IMR-90 (cell line): ENCODE data around the gene ZNF608. TPM values are rescaled to one million over a fixed set of nuclear protein-coding genes. Genes with fewer than 3 reads are reported as not detected.

Experiments used
- ATAC-seq: fragments of 200-7000 bp; cut with Tn5 transposase; 2 replicates; pipeline ENCODE4 v1.9.1; 2020; ENCODE audit warnings: low read depth, mild to moderate bottlenecking, moderate library complexity
- BruUV-seq: library from RNA; stranded (reverse); fragments of 400-500 nt; replicated peaks from 2 replicates; lab custom pipeline; 2021; lab: Mats Ljungman, UMichigan
- CTCF ChIA-PET: fragments of 300-600 bp; formaldehyde crosslinking; extraction: SDS; loops from one replicate; lab custom pipeline; 2021; ENCODE audit warnings: antibody characterized with exemption; lab: Yijun Ruan, JAX
- POLR2A ChIA-PET: fragments of 300-600 bp; sonication (Branson Sonifier 250); formaldehyde crosslinking; loops from one replicate; lab custom pipeline; 2022; ENCODE audit warnings: antibody characterized with exemption; ENCODE audit not compliant: unreplicated experiment; lab: Charles Lee
- DNase-seq: peaks from one replicate; pipeline ENCODE4 v3.0.0; 2013
- H2AFZ ChIP-seq: replicated peaks from 2 replicates; pipeline ENCODE3; 2013; ENCODE audit warnings: low read length, mild to moderate bottlenecking; ENCODE audit not compliant: poor library complexity
- H2AK5ac ChIP-seq: 2 replicates; pipeline ENCODE4 v1.6.1; 2013; ENCODE audit warnings: low read depth, low read length, inconsistent platforms
- H2AK9ac ChIP-seq: replicated peaks from 2 replicates; pipeline ENCODE3; 2013; ENCODE audit warnings: mild to moderate bottlenecking, low read depth, low read length, moderate library complexity; ENCODE audit not compliant: poor library complexity
- H2BK120ac ChIP-seq: 2 replicates; pipeline ENCODE4 v1.6.1; 2013; ENCODE audit warnings: low read depth, low read length, inconsistent platforms
- H2BK15ac ChIP-seq: 3 replicates; pipeline ENCODE4 v1.6.1; 2013; ENCODE audit warnings: low read depth, low read length, inconsistent platforms
- H2BK20ac ChIP-seq: 2 replicates; pipeline ENCODE4 v1.6.1; 2013; ENCODE audit warnings: low read depth, mild to moderate bottlenecking, inconsistent platforms, low read length, moderate library complexity
- H2BK5ac ChIP-seq: 2 replicates; pipeline ENCODE4 v1.6.1; 2013; ENCODE audit warnings: mild to moderate bottlenecking, low read depth, low read length, inconsistent platforms; ENCODE audit not compliant: poor library complexity, severe bottlenecking
- H3K14ac ChIP-seq: replicated peaks from 2 replicates; pipeline ENCODE4 v1.6.1; 2013; ENCODE audit warnings: low read depth, low read length, inconsistent platforms
- H3K18ac ChIP-seq: 2 replicates; pipeline ENCODE4 v1.6.1; 2013; ENCODE audit warnings: low read depth, low read length, control low read depth
- H3K23ac ChIP-seq: 2 replicates; pipeline ENCODE4 v1.6.1; 2013; ENCODE audit warnings: low read depth, low read length, inconsistent platforms
- H3K27ac ChIP-seq: 2 replicates; pipeline ENCODE4 v1.5.1; 2013; ENCODE audit warnings: mild to moderate bottlenecking, control low read depth, low read length; ENCODE audit not compliant: insufficient read depth
- H3K27me3 ChIP-seq: 2 replicates; pipeline ENCODE4 v1.6.1; 2013; ENCODE audit warnings: low read length; ENCODE audit not compliant: control insufficient read depth, insufficient read depth
- H3K36me3 ChIP-seq: 2 replicates; pipeline ENCODE4 v1.6.1; 2013; ENCODE audit warnings: low read length, mixed read lengths; ENCODE audit not compliant: control insufficient read depth, insufficient read depth
- H3K4ac ChIP-seq: 2 replicates; pipeline ENCODE4 v1.6.1; 2013; ENCODE audit warnings: low read depth, low read length, inconsistent platforms
- H3K4me1 ChIP-seq: 2 replicates; pipeline ENCODE4 v1.6.1; 2013; ENCODE audit warnings: low read length, mixed read lengths; ENCODE audit not compliant: control insufficient read depth, insufficient read depth
- H3K4me2 ChIP-seq: 2 replicates; pipeline ENCODE4 v1.6.1; 2013; ENCODE audit warnings: low read depth, mild to moderate bottlenecking, control low read depth, low read length, moderate library complexity
- H3K4me3 ChIP-seq: 2 replicates; pipeline ENCODE4 v1.5.1; 2013; ENCODE audit warnings: low read depth, mild to moderate bottlenecking, control low read depth, low read length, moderate library complexity; ENCODE audit not compliant: insufficient read depth
- H3K56ac ChIP-seq: 2 replicates; pipeline ENCODE4 v1.6.1; 2013; ENCODE audit warnings: low read length, inconsistent platforms; ENCODE audit not compliant: insufficient read depth; ENCODE audit errors: extremely low read depth
- H3K79me1 ChIP-seq, 2 experiments: 2 replicates each; pipeline ENCODE4 v1.6.1; 2013; ENCODE audit warnings: low read length in 2 of 2, inconsistent platforms in 1 of 2, low read depth in 1 of 2
- H3K9ac ChIP-seq: 2 replicates; pipeline ENCODE4 v1.6.1; 2013; ENCODE audit warnings: low read depth, low read length, control low read depth
- H3K9me1 ChIP-seq: 2 replicates; pipeline ENCODE4 v1.6.1; 2013; ENCODE audit warnings: low read length, inconsistent platforms; ENCODE audit not compliant: insufficient read depth
- H3K9me3 ChIP-seq: 2 replicates; pipeline ENCODE4 v1.6.1; 2013; ENCODE audit warnings: low read length; ENCODE audit not compliant: control insufficient read depth, insufficient read depth
- H4K20me1 ChIP-seq: 2 replicates; pipeline ENCODE4 v1.6.1; 2013; ENCODE audit warnings: low read length, inconsistent platforms; ENCODE audit not compliant: insufficient read depth
- H4K5ac ChIP-seq: 2 replicates; pipeline ENCODE4 v1.6.1; 2013; ENCODE audit warnings: mild to moderate bottlenecking, low read depth, low read length, control low read depth
- H4K8ac ChIP-seq, 2 experiments: 2 replicates each; pipeline ENCODE4 v1.6.1; 2013; ENCODE audit warnings: low read depth in 2 of 2, low read length in 2 of 2, control low read depth in 1 of 2, inconsistent platforms in 1 of 2
- H4K91ac ChIP-seq: 2 replicates; pipeline ENCODE4 v1.6.1; 2013; ENCODE audit warnings: low read depth, low read length, inconsistent platforms; ENCODE audit not compliant: insufficient read depth
- CEBPB ChIP-seq: IDR thresholded peaks from 2 replicates; pipeline ENCODE4 v1.6.1; 2012; ENCODE audit warnings: low read depth, low read length, improper control_type of control experiment
- FOS ChIP-seq: fragments of 150-350 bp; IDR thresholded peaks from 2 replicates; pipeline ENCODE4 v1.6.1; 2016; ENCODE audit warnings: low read depth, low read length
- MXI1 ChIP-seq: IDR thresholded peaks from 2 replicates; pipeline ENCODE4 v1.6.1; 2012; ENCODE audit warnings: low read depth, mild to moderate bottlenecking, low read length, moderate library complexity, borderline replicate concordance
- NFE2L2 ChIP-seq: fragments of 150-350 bp; IDR thresholded peaks from 2 replicates; pipeline ENCODE4 v1.6.1; 2016; ENCODE audit warnings: low read depth, mild to moderate bottlenecking, low read length
- POLR2A ChIP-seq: IDR thresholded peaks from 2 replicates; pipeline ENCODE4 v1.6.1; 2012; ENCODE audit warnings: mild to moderate bottlenecking, low read depth, low read length
- RAD21 ChIP-seq: IDR thresholded peaks from 2 replicates; pipeline ENCODE4 v1.6.1; 2012; ENCODE audit warnings: low read length, improper control_type of control experiment
- RCOR1 ChIP-seq: IDR thresholded peaks from 2 replicates; pipeline ENCODE4 v1.6.1; 2012; ENCODE audit warnings: mild to moderate bottlenecking, low read length, improper control_type of control experiment; ENCODE audit not compliant: insufficient replicate concordance
- WGBS, 2 experiments: methylation state at CpG; one replicate each; pipeline versions ENCODE4 v1.1.5 to v1.1.7; 2013; ENCODE audit warnings: missing lambda C conversion rate in 2 of 2; ENCODE audit not compliant: insufficient read length in 1 of 2; ENCODE audit errors: extremely low coverage in 2 of 2; 5-methylcytosine and 5-hydroxymethylcytosine counted together
- dilution Hi-C: fragments of 300-500 bp; cut with HindIII; formaldehyde crosslinking; loops from one replicate; pipeline ENCODE4 v1.14.3; 2018; ENCODE audit warnings: low sequenced_read_pairs; ENCODE audit not compliant: unreplicated experiment
- in situ Hi-C: fragments of 300-500 bp; cut with MboI; formaldehyde crosslinking; loops from 3 replicates; pipeline ENCODE4 v1.14.3; 2019; ENCODE audit warnings: low sequenced_read_pairs, inconsistent platforms, mixed read lengths
- intact Hi-C: fragments of 100-400 bp; cut with micrococcal nuclease; formaldehyde crosslinking; loops from 2 replicates; pipeline ENCODE4 v1.10.0; 2022
- polyA plus RNA-seq, 3 experiments: library from polyadenylated mRNA; depleted of rRNA; stranded (reverse); fragments of >200 nt; gene quantifications; 2 replicates each; pipeline ENCODE4 v1.2.3, GENCODE V29; 2012; ENCODE audit warnings: low replicate concordance in 1 of 3
- total RNA-seq: library from RNA; depleted of rRNA; stranded (reverse); fragments of >200 nt; gene quantifications from 2 replicates; pipeline ENCODE4 v1.2.3, GENCODE V29; 2012
- TF ChIP-seq, protein P1 (sequence below): fragments of 150-350 bp; IDR thresholded peaks from 2 replicates; pipeline ENCODE4 v1.6.1; 2017; ENCODE audit warnings: mild to moderate bottlenecking, antibody characterized with exemption, low read length, low read depth
- TF ChIP-seq, protein P2 (sequence below): conservative IDR thresholded peaks from 2 replicates; pipeline ENCODE4 v1.5.1; 2012; ENCODE audit warnings: mild to moderate bottlenecking, low read depth, low read length, improper control_type of control experiment
- TF ChIP-seq, protein P3 (sequence below): fragments of 150-350 bp; IDR thresholded peaks from 2 replicates; pipeline ENCODE4 v1.6.1; 2016; ENCODE audit warnings: low read depth, mild to moderate bottlenecking, low read length, moderate library complexity, borderline replicate concordance

Gene ZNF608
- total and polyA plus RNA-seq, 2 of the 4 experiments (the other 2 are of a cell fraction): 9.8 to 15.1 TPM

DNA sequence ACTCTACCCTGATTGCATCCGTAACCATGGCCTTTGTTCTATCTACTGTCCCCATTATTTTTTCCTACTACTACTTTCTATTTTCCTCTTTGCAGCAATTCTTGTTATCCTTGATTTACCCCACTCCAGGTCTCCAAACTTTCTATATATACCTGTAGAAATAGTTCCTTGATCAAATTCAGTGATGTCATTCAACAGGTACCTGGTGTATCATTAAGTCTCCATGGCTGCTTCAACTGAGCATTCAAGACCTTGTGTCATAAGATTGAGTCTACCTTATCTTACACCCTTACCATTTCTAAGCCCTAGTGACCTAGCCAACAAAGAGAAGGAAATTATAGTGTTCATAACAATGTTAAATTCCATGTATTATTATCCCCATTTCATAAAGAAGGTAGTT, 35.8 kb upstream of the ZNF608 start:
- no peak overlapping the region for H4K8ac ChIP-seq
- H3K9me1 ChIP-seq: no peaks in the 10 kb centered on the region
- H3K14ac ChIP-seq: no peak overlapping the region
- no TSS peak for BruUV-seq
- H3K4me3 ChIP-seq: no peak overlapping the region
- H3K23ac ChIP-seq: no peak overlapping the region
- dilution Hi-C loops (no loop called here), in situ Hi-C loops (no loop called here), intact Hi-C loops (no loop called here)
- no peak overlapping the region for H2BK120ac ChIP-seq
- H3K4me2 ChIP-seq: no peak overlapping the region
- H2AK5ac ChIP-seq: no peak overlapping the region
- ATAC-seq (no peak), DNase-seq (no peak)
- 0 out of 2 replicates have a peak, but pooled peaks cover 2% of the 10 kb centered on the region for H3K27me3 ChIP-seq
- H2AFZ ChIP-seq: no peak overlapping the region
- H4K20me1 ChIP-seq: no peaks in the 10 kb centered on the region
- ChIA-PET CTCF (no interaction called here), POLR2A (no interaction called here)
- no peak overlapping the region for H2BK15ac ChIP-seq
- H3K27ac ChIP-seq: no peak overlapping the region
- H3K9ac ChIP-seq: no peak overlapping the region
- H2BK20ac ChIP-seq: no peak overlapping the region
- H4K5ac ChIP-seq: no peak overlapping the region
- H2BK5ac ChIP-seq: no peak overlapping the region
- TF ChIP-seq, protein P1, sequence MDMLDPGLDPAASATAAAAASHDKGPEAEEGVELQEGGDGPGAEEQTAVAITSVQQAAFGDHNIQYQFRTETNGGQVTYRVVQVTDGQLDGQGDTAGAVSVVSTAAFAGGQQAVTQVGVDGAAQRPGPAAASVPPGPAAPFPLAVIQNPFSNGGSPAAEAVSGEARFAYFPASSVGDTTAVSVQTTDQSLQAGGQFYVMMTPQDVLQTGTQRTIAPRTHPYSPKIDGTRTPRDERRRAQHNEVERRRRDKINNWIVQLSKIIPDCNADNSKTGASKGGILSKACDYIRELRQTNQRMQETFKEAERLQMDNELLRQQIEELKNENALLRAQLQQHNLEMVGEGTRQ: no peak
- TF ChIP-seq NFE2L2: no peak
- TF ChIP-seq CEBPB: no peak
- TF ChIP-seq RCOR1: no peak
- TF ChIP-seq FOS: no peak
- TF ChIP-seq, protein P2, sequence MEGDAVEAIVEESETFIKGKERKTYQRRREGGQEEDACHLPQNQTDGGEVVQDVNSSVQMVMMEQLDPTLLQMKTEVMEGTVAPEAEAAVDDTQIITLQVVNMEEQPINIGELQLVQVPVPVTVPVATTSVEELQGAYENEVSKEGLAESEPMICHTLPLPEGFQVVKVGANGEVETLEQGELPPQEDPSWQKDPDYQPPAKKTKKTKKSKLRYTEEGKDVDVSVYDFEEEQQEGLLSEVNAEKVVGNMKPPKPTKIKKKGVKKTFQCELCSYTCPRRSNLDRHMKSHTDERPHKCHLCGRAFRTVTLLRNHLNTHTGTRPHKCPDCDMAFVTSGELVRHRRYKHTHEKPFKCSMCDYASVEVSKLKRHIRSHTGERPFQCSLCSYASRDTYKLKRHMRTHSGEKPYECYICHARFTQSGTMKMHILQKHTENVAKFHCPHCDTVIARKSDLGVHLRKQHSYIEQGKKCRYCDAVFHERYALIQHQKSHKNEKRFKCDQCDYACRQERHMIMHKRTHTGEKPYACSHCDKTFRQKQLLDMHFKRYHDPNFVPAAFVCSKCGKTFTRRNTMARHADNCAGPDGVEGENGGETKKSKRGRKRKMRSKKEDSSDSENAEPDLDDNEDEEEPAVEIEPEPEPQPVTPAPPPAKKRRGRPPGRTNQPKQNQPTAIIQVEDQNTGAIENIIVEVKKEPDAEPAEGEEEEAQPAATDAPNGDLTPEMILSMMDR: no peak
- TF ChIP-seq POLR2A: no peak
- no peak for TF ChIP-seq RAD21
- no peak for TF ChIP-seq MXI1
- TF ChIP-seq, protein P3, sequence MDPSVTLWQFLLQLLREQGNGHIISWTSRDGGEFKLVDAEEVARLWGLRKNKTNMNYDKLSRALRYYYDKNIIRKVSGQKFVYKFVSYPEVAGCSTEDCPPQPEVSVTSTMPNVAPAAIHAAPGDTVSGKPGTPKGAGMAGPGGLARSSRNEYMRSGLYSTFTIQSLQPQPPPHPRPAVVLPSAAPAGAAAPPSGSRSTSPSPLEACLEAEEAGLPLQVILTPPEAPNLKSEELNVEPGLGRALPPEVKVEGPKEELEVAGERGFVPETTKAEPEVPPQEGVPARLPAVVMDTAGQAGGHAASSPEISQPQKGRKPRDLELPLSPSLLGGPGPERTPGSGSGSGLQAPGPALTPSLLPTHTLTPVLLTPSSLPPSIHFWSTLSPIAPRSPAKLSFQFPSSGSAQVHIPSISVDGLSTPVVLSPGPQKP: no peak
- H3K18ac ChIP-seq: no peak overlapping the region
- no peaks in the 10 kb centered on the region for H3K36me3 ChIP-seq
- H2AK9ac ChIP-seq: no peak overlapping the region
- no peaks in the 10 kb centered on the region for H3K79me1 ChIP-seq
- no peaks in the 10 kb centered on the region for H3K4me1 ChIP-seq
- no peak overlapping the region for H3K56ac ChIP-seq
- H3K9me3 ChIP-seq: no peaks in the 10 kb centered on the region
- no CpG with 5 or more reads among the region's 1 CpG for WGBS, 2 experiments
- H3K4ac ChIP-seq: no peak overlapping the region
- no peak overlapping the region for H4K91ac ChIP-seq
